GM12892 (cell line): ENCODE data around the gene APOLD1.
"Not testable (repeated sequence)": the region's sequence is repeated elsewhere in the genome, so short reads cannot be mapped to it uniquely, and the experiment has no call there.

Source experiments
- POLR2A ChIP-seq: IDR thresholded peaks from 2 replicates; pipeline ENCODE4 v1.6.1; 2011; ENCODE audit warnings: low read depth, low read length, control low read depth
- POLR2AphosphoS5 ChIP-seq: IDR thresholded peaks from 2 replicates; pipeline ENCODE4 v1.6.1; 2011; ENCODE audit warnings: low read depth, low read length, control low read depth
- TAF1 ChIP-seq: IDR thresholded peaks from 2 replicates; pipeline ENCODE4 v1.6.1; 2011; ENCODE audit warnings: low read depth, mild to moderate bottlenecking, control low read depth, low read length, borderline replicate concordance

DNA sequence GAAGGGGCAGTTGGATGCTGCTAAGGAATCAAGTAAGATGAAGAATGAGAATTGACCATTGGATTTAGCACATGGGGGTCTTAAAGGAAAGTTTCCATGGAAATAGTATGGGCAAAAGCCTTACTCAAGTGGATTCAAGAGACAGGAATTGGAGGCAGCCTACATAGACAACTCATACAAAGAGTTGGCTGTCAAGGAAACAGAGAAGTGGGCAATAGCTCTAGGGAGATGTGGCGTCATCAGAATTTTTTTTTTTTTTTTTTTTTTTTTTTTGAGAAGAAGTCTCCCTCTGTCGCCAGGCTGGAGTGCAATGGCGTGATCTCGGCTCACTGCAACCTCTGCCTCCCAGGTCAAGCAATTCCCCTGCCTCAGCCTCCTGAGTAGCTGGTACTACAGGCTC lies 16.2 kb downstream of the APOLD1 start:
- TF ChIP-seq POLR2A, POLR2AphosphoS5, TAF1: not testable (repeated sequence)
